Gastroesophageal sphincter (tissue), 4 donors: ENCODE results near the gene TMEM258. TPM values are rescaled to one million over a fixed set of nuclear protein-coding genes. Genes with fewer than 3 reads are reported as not detected.

Experiments
- ATAC-seq: fragments of 150-250 bp; one replicate; pipeline ENCODE4 v1.9.1; 2016; ENCODE audit warnings: mild to moderate bottlenecking, moderate library complexity
- H3K27ac ChIP-seq, 4 donors: fragments of 200-600 bp; sonication (generic) in 3 of 4; 1 replicate in 3 of 4; 2 replicates in 1 of 4; pipeline ENCODE4 v1.5.1; 2016 to 2019
- H3K27me3 ChIP-seq: fragments of 200-600 bp; sonication (generic); one replicate; pipeline ENCODE4 v1.5.1; 2019
- H3K36me3 ChIP-seq, 2 donors: fragments of 200-600 bp; sonication (generic); one replicate each; pipeline ENCODE4 v1.5.1; 2019; ENCODE audit warnings: control low read depth in 1 of 2
- H3K4me1 ChIP-seq, 3 donors: fragments of 200-600 bp; sonication (generic); 1 replicate in 2 of 3; 2 replicates in 1 of 3; pipeline ENCODE4 v1.5.1; 2016 to 2019; ENCODE audit warnings: control low read depth in 2 of 3
- H3K4me3 ChIP-seq, 2 donors: fragments of 200-600 bp; sonication (generic); one replicate each; pipeline ENCODE4 v1.5.1; 2019; ENCODE audit warnings: mild to moderate bottlenecking in 1 of 2, moderate library complexity in 1 of 2
- H3K9me3 ChIP-seq, 3 donors: fragments of 200-600 bp; sonication (generic); one replicate each; pipeline ENCODE4 v1.5.1; 2017 to 2019; ENCODE audit warnings: control low read depth in 2 of 3
- CTCF ChIP-seq, 4 experiments: fragments of 200-600 bp in 2 of 4; fragments of 450-650 bp in 2 of 4; sonication (generic) in 1 of 4; IDR thresholded peaks; one replicate each; pipeline ENCODE4 v1.5.1; 2017 to 2019; ENCODE audit warnings: antibody characterized with exemption in 4 of 4, mild to moderate bottlenecking in 2 of 4, moderate library complexity in 2 of 4
- EP300 ChIP-seq: sonication (generic); formaldehyde crosslinking; IDR thresholded peaks from one replicate; pipeline ENCODE4 v1.6.1; 2017; ENCODE audit warnings: antibody characterized with exemption, mild to moderate bottlenecking
- POLR2A ChIP-seq, 2 donors: fragments of 450-650 bp; IDR thresholded peaks; one replicate each; pipeline ENCODE4 v1.6.1; 2017; ENCODE audit warnings: antibody characterized with exemption in 2 of 2, mild to moderate bottlenecking in 2 of 2, moderate library complexity in 1 of 2
- POLR2AphosphoS5 ChIP-seq: sonication (generic); formaldehyde crosslinking; IDR thresholded peaks from one replicate; pipeline ENCODE4 v1.6.1; 2017; ENCODE audit warnings: antibody characterized with exemption
- WGBS, 2 donors: methylation state at CpG; one replicate each; pipeline ENCODE4 v1.1.5; 2018; ENCODE audit warnings: low coverage in 1 of 2; 5-methylcytosine and 5-hydroxymethylcytosine counted together
- total RNA-seq, 4 donors: library from RNA; depleted of rRNA; stranded (reverse); fragments of >200 nt; gene quantifications; one replicate each; pipeline ENCODE4 v1.1.0, GENCODE V29; 2016

Gene TMEM258
- total RNA-seq, 4 donors from 2014 or later: 31.4 to 36.7 (median 33.3) TPM

GRCh38 chr11:61744181-61744580 lies 48.2 kb downstream of the TMEM258 start:
- 100% methylated on average over 3 of the region's 20 CpGs; no CpG with 5 or more reads in 1 of the 2 donors for WGBS, 2 donors
- Histone ChIP-seq H3K36me3 (peaks cover 0 to 55% of the 10 kb centered on the region in 2 donors), H3K27me3 (peaks cover 2% of the 10 kb centered on the region), H3K27ac (no peak overlapping the region), H3K4me1 (peaks cover 0 to 9% (median 4%) of the 10 kb centered on the region in 3 donors), H3K9me3 (no peaks in the 10 kb centered on the region), H3K4me3 (no peak overlapping the region)
- no peak for ATAC-seq
- no peak for TF ChIP-seq POLR2A (IDR thresholded peaks at IDR 0.05)
- no peak for TF ChIP-seq CTCF (IDR thresholded peaks at IDR 0.05)
- no peak for TF ChIP-seq EP300
- no peak for TF ChIP-seq POLR2AphosphoS5

- TF ChIP-seq EP300: no peak
- TF ChIP-seq POLR2A (IDR thresholded peaks at IDR 0.05): no peak
- TF ChIP-seq CTCF (IDR thresholded peaks at IDR 0.05): no peak
- no peak for TF ChIP-seq POLR2AphosphoS5
- H3K27ac ChIP-seq: no peak overlapping the region
- WGBS, 2 donors: 92 to 95% methylated on average over 5 to 8 of the region's 42 CpGs
- ATAC-seq: no peak
- peaks cover 0 to 9% (median 4%) of the 10 kb centered on the region in 3 donors for H3K4me1 ChIP-seq
- H3K36me3 ChIP-seq: peaks cover 0 to 61% of the 10 kb centered on the region in 2 donors
- no peaks in the 10 kb centered on the region for H3K9me3 ChIP-seq
- H3K27me3 ChIP-seq: no peaks in the 10 kb centered on the region
- no peak overlapping the region for H3K4me3 ChIP-seq
These were observed 48.8 kb downstream of the TMEM258 start for GRCh38 chr11:61743486-61744095.

GRCh38 chr11:61742391-61742790 lies 50.0 kb downstream of the TMEM258 start:
- H3K27me3 ChIP-seq: no peaks in the 10 kb centered on the region
- no peak overlapping the region for H3K27ac ChIP-seq
- 46 to 80% methylated on average over 1 to 5 of the region's 7 CpGs for WGBS, 2 donors
- H3K9me3 ChIP-seq: no peaks in the 10 kb centered on the region
- H3K4me1 ChIP-seq: peaks cover 0 to 1% (median 0%) of the 10 kb centered on the region in 3 donors
- no peak for TF ChIP-seq CTCF (IDR thresholded peaks at IDR 0.05)
- TF ChIP-seq POLR2AphosphoS5: no peak
- TF ChIP-seq EP300: no peak
- no peak for TF ChIP-seq POLR2A (IDR thresholded peaks at IDR 0.05)
- peaks cover 0 to 73% of the 10 kb centered on the region in 2 donors for H3K36me3 ChIP-seq
- peak; percentile 44 for ATAC-seq
- no peak overlapping the region for H3K4me3 ChIP-seq

GRCh38 chr11:61739966-61740365 lies 52.4 kb downstream of the TMEM258 start:
- Histone ChIP-seq H3K9me3 (no peaks in the 10 kb centered on the region), H3K4me3 (no peak overlapping the region), H3K4me1 (no peaks in the 10 kb centered on the region), H3K27ac (no peak overlapping the region), H3K36me3 (peaks cover 0 to 97% of the 10 kb centered on the region in 2 donors), H3K27me3 (no peaks in the 10 kb centered on the region)
- TF ChIP-seq POLR2AphosphoS5 (no peak), CTCF (IDR thresholded peaks at IDR 0.05) (no peak), EP300 (no peak), POLR2A (IDR thresholded peaks at IDR 0.05) (no peak)
- no peak for ATAC-seq
- no CpG with 5 or more reads among the region's 7 CpGs for WGBS, 2 donors

- Histone ChIP-seq H3K4me3 (no peak overlapping the region), H3K36me3 (peaks cover 0 to 96% of the 10 kb centered on the region in 2 donors), H3K27ac (no peak overlapping the region), H3K9me3 (no peaks in the 10 kb centered on the region), H3K4me1 (no peaks in the 10 kb centered on the region), H3K27me3 (no peaks in the 10 kb centered on the region)
- no CpG with 5 or more reads among the region's 15 CpGs for WGBS, 2 donors
- TF ChIP-seq POLR2A (IDR thresholded peaks at IDR 0.05) (no peak), POLR2AphosphoS5 (no peak), CTCF (IDR thresholded peaks at IDR 0.05) (no peak), EP300 (no peak)
- ATAC-seq: no peak
These were observed 53.0 kb downstream of the TMEM258 start for GRCh38 chr11:61739413-61739812.
